ENCODE data around the gene DCAF11.

DNA sequence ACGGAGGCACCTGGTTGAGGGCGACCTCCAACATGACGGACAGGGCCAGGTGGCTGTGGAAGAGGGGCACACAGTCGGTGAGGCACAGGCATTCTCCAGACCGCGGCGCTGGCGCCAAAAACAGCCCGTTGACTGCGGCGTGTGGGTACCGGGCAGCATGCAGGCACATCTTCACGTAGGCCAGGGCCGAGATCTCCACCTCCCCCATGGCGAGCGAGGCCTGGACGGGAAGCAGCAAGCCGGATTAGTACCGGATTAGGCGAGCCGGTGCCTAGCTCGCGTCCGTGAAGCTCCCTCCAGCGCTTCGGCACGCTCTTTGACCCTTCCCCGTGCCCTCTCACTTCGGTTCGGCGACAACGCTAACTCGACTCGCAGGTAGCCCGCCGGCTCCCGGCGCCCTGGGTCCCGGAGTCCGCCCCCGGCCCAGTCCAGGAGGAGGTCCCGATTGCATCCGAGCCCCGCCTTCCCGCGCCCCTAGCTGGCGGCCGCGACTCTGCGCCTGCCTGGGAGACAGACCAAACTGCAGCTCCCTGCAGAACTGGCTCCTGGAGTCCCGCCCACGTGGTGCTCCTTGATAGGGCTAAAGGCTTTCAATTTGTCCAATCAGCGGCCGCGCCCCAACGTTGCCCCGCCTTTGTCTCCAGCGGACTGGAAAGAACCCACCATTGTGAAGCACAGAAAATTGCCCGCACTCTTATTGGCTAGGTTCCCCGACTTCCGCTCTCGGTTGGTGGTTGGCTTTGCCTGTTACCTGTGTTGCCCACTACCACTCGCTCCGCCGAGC is 26.7 kb downstream of the DCAF11 start, which contains the start of gene EMC9:
- TF ChIP-seq, protein P1, sequence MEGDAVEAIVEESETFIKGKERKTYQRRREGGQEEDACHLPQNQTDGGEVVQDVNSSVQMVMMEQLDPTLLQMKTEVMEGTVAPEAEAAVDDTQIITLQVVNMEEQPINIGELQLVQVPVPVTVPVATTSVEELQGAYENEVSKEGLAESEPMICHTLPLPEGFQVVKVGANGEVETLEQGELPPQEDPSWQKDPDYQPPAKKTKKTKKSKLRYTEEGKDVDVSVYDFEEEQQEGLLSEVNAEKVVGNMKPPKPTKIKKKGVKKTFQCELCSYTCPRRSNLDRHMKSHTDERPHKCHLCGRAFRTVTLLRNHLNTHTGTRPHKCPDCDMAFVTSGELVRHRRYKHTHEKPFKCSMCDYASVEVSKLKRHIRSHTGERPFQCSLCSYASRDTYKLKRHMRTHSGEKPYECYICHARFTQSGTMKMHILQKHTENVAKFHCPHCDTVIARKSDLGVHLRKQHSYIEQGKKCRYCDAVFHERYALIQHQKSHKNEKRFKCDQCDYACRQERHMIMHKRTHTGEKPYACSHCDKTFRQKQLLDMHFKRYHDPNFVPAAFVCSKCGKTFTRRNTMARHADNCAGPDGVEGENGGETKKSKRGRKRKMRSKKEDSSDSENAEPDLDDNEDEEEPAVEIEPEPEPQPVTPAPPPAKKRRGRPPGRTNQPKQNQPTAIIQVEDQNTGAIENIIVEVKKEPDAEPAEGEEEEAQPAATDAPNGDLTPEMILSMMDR (IDR thresholded peaks at IDR 0.05; ENCODE audit: low read length), result no peak
- TF ChIP-seq EZH2 (IDR thresholded peaks at IDR 0.05; ENCODE audit: borderline replicate concordance, low read length), result no peak

Measured in OCI-LY1 (cell line).